ENCODE results near the gene MTHFD1. TPM values are rescaled to one million over a fixed set of nuclear protein-coding genes. Genes with fewer than 3 reads are reported as not detected.

The MTHFD1 gene
- total and polyA plus RNA-seq, 9 of the 15 experiments (the other 6 are each of a cell fraction or from before 2014, with no cell fraction given): 66.7 to 158 (median 90.9) TPM

DNA sequence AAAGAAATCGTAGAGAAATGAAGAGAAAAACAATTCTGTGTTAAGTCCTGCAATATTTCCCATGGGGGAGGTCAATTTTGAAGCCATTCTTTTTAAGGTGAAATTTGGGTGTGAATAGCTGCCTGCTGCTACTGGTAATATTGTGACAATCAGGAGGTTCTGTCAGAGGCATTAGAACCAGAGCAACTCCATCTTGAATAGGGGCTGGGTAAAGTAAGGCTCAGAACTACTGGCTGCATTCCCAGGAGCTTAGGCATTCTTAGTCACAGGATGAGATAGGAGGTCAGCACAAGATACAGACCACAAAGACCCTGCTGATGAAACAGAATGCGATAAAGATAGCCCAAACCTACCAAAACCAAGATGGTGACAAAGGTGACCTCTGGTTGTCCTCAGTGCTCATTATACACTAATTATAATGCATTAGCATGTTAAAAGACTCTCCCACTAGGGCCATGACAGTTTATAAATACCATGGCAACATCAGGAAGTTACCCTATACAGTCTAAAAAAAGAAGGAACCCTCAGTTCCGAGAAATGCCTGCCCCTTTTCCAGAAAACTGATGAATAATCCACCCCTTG lies 24.8 kb upstream of the MTHFD1 start (continued):
- TF ChIP-seq REST (IDR thresholded peaks at IDR 0.05; ENCODE audit: borderline replicate concordance) (no peak), REST (CRISPR knock-in tag; IDR thresholded peaks at IDR 0.05; ENCODE audit: low read depth) (peak; percentile 91), USF1 (CRISPR knock-in tag; IDR thresholded peaks at IDR 0.05) (no peak), MEF2A (IDR thresholded peaks at IDR 0.05; ENCODE audit: control insufficient read depth, low read depth, low read length) (no peak), CTBP1 (IDR thresholded peaks at IDR 0.05; ENCODE audit: borderline replicate concordance) (peak; percentile 79; the same call in 1 of the 2 replicates), FOXA3 (CRISPR knock-in tag; conservative IDR thresholded peaks at IDR 0.05 in 1 of 2, IDR thresholded peaks at IDR 0.05 in 1 of 2) (peak in 1 of 2 experiments; percentile 83; a peak in 2 of 4 replicates), MEF2D (tag; conservative IDR thresholded peaks at IDR 0.05; ENCODE audit: low read depth) (peak; percentile 100), NR1H2 (CRISPR knock-in tag; IDR thresholded peaks at IDR 0.05) (no peak), MLX (CRISPR knock-in tag; conservative IDR thresholded peaks at IDR 0.05) (peak in 1 of 2 experiments; percentile 82; a peak in 1 of 4 replicates), THRA (IDR thresholded peaks at IDR 0.05) (no peak), ZNF511 (CRISPR knock-in tag; IDR thresholded peaks at IDR 0.05) (no peak), PTRF (tag; IDR thresholded peaks at IDR 0.05) (peak; percentile 99), CHD4 (IDR thresholded peaks at IDR 0.05; ENCODE audit: insufficient read depth, insufficient replicate concordance, low read depth, low read length, poor library complexity, severe bottlenecking) (no peak)
- TF ChIP-seq, protein P1, sequence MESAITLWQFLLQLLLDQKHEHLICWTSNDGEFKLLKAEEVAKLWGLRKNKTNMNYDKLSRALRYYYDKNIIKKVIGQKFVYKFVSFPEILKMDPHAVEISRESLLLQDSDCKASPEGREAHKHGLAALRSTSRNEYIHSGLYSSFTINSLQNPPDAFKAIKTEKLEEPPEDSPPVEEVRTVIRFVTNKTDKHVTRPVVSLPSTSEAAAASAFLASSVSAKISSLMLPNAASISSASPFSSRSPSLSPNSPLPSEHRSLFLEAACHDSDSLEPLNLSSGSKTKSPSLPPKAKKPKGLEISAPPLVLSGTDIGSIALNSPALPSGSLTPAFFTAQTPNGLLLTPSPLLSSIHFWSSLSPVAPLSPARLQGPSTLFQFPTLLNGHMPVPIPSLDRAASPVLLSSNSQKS (CRISPR knock-in tag; IDR thresholded peaks at IDR 0.05): peak; percentile 97
